GM08714 (cell line): ENCODE results near the gene SOHLH1.

ENCODE experiments used
- H3K4me3 ChIP-seq: fragments of 200-500 bp; sonication (Bioruptor generic); 2 replicates; pipeline ENCODE4 v1.5.1; 2014; ENCODE audit warnings: mild to moderate bottlenecking, low read length, inconsistent platforms
- ZNF274 ChIP-seq: IDR thresholded peaks from 2 replicates; pipeline ENCODE4 v1.6.1; 2012; ENCODE audit warnings: mild to moderate bottlenecking, low read depth, low read length

Gene SOHLH1

DNA sequence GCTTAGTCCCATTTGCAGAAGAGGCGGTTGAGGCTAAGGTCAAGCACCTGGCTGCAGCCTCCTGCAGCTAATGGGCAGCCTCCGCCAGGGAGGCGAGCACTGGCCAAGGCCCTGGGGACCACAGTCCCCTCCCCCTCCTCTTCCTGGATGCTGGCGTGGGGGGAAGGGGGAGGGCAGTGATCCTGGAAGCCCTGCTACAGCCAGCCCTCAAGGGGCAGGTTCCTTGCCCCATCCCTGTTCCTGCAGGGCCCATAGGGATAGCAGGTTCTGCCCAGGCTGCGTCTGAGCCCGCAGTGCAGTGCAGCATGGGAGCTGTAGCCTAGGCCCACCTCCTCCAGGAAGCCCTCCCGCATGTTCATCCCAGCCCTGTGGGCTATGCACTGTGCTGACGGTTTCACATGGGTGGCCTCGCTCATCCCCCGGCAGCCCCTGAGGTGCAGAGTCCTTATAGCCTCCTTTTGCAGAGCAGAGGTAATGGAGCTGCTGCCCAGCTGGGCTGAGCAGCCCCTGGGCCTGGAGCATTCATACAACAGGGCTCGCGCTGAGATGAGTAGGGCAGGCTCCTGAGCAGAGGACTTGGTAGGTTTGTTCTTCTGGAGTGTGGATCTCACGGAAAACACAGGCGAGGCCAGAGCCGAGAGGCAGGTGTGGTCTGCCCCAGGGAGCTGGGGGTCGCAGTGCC, 38.7 kb upstream of the SOHLH1 start:
- no peak overlapping the region for H3K4me3 ChIP-seq
- no peak for TF ChIP-seq ZNF274

DNA sequence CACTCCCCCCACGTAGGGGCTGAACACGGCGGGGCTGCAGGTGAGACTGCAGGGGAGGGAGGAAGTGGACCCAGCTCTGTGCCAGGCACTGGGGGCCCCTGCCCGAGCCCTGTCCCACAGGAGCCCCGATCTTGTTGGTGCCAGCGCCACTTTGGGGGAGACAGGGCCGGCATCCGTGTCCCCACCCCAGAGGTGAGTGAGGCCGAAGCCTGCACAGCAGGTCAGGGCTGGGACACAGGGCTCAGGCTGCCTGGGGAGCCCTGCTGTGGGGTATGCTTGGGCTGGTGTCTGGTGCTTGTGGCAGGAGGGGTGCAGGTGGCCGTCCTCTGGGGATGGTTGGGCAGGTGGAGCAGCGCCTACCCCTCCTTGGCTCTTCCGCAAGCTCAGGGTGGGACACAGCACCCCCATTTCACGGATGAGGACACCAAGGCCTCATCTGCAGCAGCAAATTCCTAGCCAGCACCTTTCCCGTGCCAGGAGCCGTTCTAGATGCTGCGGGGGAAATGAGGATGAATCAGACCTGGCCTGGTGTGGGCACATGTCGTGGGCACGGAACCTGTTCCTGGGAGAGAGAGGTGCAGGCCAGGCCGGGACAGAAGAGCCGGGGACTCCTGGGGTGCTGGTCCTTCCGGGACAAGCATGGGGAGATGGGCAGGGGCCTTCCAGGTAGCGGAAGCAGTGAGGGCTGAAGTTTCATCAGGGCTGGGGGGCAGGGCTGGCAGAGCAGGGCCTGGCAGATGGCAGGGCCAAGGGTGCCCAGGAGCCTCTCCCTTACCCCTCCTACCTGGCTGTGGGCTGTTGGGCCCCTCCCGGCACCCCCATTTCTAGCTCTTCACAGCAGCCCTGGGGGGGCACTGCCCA, 37.9 kb upstream of the SOHLH1 start:
- no peak for TF ChIP-seq ZNF274
- no peak overlapping the region for H3K4me3 ChIP-seq

GRCh38 chr9:135736272-135736978, 37.1 kb upstream of the SOHLH1 start:
- TF ChIP-seq ZNF274, result no peak
- H3K4me3 ChIP-seq, result no peak overlapping the region

DNA sequence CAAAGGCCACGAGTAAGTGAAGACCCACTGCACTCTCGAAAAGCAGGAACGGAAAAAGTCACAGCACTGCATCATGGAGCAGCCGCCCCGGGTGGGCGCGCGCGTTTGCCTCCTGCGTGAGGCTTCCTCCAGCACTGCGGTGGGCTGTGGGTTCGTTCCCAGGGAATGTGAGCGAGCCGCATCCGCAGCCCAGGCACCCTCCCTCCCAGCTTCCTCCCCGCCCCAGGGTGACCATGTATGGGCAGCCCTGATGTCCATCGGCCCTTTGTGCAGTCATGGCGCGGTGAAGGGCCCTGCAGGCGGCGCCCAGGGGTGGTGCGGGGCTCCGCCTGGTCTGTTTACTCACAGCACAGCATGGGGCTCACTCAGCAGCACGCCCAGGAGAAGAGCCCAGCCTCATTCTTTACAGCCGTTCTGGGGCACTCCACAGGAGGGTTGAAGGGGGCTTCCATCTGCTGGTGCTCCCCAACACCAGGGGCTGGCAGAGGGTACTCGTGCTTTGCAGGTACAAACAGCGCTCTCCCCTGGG, 35.4 kb upstream of the SOHLH1 start:
- no peak overlapping the region for H3K4me3 ChIP-seq
- TF ChIP-seq ZNF274, result no peak

GRCh38 chr9:135732569-135733257, 33.4 kb upstream of the SOHLH1 start:
- H3K4me3 ChIP-seq, result no peak overlapping the region
- no peak for TF ChIP-seq ZNF274

DNA sequence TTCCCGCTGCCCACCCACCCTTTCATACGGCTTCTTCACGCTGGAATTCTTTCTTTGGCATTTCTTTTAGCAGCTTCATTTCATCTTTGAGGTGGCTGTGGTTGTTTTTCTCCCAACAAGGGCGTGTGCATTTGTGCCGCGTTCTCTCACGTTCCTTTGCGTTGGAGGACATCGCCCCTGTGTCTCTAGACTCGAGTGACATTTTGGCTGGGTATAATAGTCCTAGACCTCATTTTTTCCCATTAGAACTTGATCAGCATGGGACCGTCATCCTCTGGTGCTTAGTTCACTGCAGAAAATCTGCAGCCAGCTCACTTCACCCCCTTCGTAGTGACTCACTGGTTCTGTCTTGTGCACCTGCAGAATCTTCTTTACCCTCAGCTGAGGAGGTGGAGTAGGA, 32.2 kb upstream of the SOHLH1 start:
- TF ChIP-seq ZNF274, result no peak
- H3K4me3 ChIP-seq, result no peak overlapping the region

GRCh38 chr9:135729480-135729879, 30.2 kb upstream of the SOHLH1 start:
- H3K4me3 ChIP-seq, result no peak overlapping the region
- TF ChIP-seq ZNF274, result no peak

GRCh38 chr9:135728436-135729110, 29.3 kb upstream of the SOHLH1 start:
- no peak for TF ChIP-seq ZNF274
- no peak overlapping the region for H3K4me3 ChIP-seq

DNA sequence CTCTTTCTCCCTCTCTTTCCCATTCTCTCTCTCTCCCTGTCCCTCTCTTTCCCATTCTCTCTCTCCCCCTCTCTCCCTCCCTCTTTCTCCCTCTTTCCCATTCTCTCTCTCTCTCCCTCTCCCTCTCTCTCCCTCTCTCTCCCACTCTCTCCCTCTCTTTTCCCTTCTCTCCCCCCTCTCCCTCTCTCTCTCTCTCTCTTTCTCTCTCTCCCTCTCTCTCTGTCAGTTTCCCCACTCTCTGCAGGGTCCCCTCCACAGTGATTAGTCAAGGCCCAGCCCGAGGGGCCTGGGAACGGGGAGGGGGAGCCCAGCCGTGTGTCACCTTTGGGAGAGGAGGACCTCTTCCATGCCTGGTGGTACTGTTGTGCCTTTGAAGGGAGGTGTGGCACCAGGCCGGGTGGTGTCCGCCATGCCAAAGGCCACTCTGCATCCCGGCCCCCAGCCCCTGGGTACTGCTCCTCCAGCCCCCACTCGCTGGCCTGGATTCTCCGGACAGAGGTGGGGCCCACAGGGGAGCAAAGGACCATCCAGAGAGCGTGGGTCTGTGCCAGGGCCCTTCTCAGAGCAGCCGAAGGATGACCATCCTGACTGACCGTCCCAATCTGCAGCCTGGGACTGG, 28.1 kb upstream of the SOHLH1 start:
- TF ChIP-seq ZNF274, result no peak
- no peak overlapping the region for H3K4me3 ChIP-seq

DNA sequence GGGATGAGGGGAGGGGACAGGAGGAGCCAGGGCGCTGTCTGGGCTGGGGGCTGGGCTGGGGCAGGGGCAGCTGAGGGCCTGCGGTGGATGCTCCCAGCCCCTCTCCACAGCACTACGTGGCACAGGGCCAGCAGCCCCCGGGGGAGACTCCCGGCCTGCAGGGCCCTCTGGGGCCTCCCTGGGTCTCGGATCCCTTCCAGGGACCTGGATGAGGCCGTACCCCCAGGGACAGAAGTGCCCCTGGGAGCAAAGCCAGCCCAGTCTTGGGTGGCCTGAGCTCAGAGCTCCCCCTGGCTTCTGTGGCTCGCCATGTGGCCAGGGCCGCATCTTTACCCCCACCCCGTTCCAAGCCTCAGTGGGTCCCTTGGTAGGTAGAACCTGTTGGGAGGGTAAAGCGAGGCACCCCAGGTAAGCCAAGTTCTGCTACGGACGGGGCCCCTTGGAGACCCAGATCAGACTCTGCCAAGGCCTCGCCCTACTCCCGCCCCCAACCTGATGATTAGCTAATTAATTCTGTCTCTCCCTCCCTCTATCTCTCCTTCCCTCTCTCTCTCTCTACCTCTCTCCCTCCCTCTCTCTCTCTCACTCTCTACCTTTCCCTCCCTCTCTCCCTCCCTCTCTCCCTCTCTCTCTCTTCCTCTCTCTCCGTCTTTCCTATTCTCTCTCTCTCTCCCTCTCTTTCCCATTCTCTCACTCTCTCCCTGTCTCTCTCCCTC, 27.0 kb upstream of the SOHLH1 start:
- H3K4me3 ChIP-seq, result no peak overlapping the region
- TF ChIP-seq ZNF274, result no peak

DNA sequence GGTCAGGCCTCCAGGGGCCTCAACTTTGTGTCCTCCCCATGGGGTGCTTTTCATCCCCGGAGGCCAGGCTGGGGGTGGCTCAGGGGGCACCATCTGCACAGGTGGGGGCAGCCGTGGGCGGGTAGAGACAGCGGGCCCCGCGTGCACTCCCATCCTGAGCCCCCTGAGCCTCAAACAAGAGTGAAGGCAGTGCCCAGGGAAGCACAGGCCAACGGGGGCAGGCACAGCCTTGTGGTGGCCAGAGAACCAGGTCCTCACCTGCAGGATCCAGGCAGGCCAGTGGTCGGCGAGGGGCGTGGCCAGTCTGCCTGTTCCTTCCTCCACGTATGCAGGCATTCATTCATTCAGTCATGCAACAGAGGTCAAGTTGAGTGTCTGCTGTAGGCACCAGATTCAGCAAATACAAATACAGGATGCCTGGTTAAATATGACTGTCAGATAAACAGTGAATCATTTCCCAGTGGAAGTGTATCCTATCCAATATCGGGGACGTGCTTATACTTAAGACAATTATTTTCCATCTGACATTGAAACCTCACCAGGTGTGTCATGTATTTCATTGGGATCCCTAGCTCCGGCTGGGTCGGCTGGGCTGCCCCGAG, 25.0 kb upstream of the SOHLH1 start:
- TF ChIP-seq ZNF274, result no peak
- no peak overlapping the region for H3K4me3 ChIP-seq

- no peak for TF ChIP-seq ZNF274
Observed at GRCh38 chr9:135722365-135722764, 23.1 kb upstream of the SOHLH1 start.

More at GRCh38 chr9:135722365-135722764, 23.1 kb upstream of the SOHLH1 start:
- H3K4me3 ChIP-seq, result no peak overlapping the region
